GM19397 (cell line): ENCODE measurements around the gene KCNH3.

Source experiments
- ATAC-seq: cut with Tn5 transposase; IDR thresholded peaks from one replicate; pipeline ENCODE4 v1.9.1; 2021; ENCODE audit warnings: mild to moderate bottlenecking, moderate library complexity; ENCODE audit not compliant: unreplicated experiment

Gene KCNH3

DNA sequence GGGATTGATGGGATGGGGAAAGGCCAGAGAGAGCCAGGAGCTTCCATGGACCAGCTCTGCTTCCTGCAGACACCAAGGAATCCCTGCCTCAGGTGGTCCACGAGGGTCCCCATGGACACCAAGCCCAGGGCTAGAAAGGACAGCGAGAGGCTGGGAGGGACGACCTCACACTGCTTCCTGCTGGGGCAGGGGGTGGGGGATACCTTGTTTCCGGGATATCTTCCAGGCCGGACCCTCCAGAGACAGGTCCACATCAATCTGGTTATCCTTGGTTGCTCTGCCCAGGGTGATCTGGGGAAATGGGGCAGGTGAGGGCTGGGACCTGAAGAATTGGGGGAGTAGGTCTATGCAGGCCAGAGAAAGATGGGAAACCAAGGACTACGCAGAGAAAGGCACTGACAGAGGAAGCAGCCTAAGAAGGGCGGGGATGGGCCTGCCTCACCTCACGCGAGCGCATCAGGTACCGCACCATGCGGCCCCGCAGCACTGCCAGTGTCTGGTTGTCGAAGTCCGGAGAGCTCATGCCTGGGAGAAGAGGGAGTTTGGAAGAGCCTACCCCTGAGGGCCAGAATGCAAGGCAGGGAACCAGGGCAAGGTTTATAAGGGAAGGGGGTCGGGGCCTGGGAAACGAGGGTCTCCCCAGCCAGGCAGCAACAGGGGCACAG lies 20.3 kb downstream of the KCNH3 start:
- ATAC-seq: no peak

DNA sequence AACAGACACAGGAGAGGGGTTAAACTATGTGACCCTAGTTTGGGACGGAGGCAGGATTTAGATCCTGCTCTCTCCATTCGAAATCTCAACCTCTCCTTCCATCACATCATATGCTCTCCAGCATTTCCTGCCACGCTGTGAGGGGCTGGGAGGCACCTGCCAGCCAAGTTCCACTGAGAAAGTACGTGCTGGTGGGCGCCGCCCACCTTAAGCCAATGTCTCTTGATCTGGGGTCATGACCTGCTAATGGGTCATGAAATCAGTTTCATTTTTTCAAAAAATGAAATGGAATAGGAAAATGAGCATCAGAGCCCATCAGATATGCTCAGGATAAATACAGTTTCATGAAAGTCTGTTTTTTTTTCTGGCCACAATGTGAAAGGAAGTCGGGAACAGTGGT lies 21.9 kb downstream of the KCNH3 start:
- no peak for ATAC-seq

DNA sequence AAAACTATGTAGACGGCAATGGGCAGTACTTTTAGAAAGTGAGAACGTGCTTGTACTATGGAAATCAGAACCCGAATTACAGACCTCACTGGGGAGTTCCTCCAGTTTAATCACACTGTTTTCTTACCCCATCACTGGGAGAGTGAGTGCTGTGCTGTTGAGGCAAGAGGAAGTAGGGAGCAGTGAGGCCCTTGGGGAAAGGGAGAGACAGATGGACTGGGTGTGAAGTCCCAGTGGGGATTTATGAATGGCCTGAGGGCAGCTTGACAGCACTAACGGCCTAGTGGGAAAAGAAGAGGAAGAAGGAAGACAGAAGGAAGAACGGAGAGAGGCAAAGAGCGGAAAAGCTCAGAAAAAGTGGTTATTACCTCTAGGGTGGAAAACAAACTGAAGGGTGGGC lies 23.4 kb downstream of the KCNH3 start:
- no peak for ATAC-seq

DNA sequence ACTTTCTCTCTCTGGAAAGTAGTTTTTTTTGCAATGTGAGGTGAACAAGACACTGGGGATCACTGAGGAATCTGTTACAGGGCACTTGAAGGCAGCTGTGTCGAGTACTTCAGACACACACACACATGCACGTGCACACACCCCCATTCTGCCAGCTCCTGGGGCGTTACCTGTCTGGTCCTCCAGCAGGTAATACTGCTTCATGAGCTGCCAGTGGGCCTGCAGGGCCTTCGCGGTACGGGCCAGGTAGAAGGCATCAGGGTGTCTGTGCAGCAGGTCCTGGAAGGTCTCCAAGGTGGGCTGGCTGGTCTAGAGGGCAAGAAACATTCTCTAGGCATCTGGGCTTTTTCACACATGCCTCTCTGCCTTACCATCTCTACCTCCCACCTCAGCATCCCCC lies 24.0 kb downstream of the KCNH3 start:
- ATAC-seq: no peak

DNA sequence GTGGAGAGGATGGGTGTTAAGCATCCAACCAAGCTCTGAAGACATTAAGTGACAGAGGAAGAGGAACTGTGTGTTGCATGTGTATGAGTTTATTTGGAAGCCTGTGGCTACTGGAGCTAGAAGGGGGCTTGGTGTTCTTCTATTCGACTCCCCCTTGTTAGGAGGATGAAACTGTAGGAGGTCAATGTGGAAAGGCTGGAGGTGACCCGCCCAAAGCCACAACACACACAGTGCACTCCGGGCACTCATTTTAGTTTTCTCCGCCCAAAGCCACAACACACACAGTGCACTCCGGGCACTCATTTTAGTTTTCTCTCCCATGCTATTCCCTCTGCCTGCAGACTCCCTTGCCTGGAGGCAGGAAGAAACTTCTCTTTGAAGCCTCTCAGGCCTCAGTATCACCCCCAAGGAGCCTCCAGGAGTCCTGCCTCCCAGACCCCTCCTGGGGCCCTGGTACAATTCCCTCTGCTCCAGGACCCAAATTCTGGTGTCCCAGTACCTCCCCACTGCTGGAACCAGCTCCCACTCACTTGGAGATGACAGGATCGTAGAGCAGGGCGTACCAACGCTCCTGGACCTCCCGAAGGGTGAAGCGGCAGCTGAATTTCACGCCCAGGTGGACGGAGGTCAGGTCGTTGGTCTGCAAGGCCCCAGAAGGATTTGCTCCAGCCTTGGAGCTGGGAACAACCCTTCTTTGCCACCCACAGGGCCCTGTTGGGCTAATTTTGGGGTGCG lies 25.3 kb downstream of the KCNH3 start:
- no peak for ATAC-seq

DNA sequence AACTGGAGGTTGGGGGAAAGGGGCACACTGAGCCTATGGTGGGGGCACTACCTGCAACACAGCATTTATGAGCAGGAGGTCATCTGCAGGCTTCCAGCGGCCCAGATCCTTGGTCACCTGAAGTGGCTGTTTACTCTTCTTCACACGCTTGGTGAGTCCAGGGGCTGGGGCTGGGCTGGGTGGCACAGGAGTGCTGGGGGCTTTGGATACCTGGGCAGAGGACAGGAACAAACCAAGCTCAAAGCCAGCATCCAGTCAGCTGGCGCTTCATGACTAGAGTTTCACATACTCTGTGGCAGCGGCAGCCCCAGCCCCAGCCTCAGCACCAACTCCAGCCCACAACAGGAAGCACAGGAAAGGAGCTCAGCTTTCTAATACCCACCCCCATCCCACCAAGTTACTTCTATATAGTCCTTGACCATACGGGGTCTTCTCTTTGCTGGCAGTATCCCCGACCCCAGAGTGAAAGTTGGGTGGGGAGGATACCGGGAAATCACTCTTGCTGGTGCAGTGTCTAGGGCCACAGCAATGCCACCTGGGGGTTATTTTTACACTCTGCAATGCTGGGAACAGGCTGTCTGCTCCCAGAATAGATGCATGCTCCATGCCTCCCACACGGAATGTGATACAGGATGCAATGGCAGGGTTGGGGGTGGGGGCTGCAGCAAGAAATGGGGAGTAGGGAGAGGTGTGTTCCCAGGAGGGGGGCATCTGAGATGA lies 26.0 kb downstream of the KCNH3 start:
- ATAC-seq: no peak

DNA sequence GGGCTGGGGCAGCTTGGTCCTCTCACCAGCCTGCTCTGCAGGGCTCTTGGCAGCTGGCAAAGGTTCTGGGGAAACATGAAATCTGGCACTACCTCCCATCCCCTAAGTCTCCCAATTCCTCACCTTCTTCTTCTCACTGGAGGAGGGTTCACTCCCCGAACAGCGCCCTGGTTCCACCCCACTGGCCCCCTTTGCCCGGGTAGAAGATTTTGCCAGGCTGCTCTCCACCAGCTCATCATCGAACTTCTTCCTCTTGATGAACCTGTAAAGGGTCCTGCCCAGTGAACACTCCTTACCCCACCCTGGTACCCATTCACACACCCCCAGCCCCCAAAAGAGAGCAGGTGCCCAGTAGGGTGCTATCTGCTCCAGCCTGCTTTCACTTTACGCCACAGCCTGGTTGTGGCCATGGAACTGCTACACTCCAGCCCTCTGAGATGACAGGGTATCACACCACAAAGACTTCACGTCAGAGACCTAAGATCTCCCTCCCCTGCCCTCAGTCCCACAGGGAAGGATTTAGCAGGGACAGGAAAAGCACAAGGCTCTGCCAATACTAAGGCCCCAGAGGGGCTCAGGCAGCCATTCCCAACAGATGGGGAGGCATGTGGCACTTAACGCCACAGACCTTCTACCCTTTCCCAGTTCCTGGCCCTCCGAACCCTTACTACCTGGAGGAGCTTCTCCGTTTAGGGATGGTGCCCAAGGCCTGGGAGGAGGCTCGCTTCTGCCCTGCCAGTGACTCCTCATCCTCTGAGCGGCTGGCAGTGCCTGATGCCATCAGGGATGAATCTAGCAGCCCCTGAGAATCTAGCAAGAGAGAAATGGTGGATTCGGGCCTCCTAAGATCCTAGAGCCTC lies 26.8 kb downstream of the KCNH3 start:
- no peak for ATAC-seq

DNA sequence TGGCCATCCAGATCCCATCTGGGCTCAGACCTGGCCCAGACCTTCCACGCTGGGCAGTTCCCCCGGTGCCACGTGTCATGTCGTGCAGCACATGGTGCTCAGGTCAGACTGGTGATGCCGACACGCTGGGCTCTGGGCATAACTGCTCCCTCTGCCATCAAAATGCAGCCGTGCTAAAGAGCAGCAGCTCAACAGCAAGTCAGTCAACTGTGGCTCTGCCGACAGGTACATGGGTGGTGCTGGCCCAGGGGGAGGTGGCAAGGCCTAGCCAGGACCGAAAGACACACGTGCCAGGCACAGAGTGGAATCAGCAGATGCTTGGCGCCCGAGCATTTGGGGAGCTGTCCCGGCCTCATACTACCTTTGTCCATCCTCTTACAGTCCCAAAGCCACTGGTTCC lies 27.5 kb downstream of the KCNH3 start:
- ATAC-seq: no peak

DNA sequence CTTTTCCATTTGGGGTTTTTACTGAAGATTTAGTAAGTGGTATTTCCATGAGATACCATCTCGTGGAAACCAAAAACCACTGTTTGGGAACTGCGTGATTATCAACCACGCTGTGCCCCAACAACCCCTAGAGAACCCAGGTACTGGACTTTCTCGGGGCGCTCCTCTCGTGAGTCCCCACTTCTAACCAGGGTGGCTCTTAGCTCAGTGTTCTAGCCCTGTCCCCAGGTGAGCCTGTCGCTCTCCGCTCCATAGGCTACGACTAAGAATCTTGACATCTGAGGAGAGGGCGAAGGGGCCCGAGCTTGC lies 28.4 kb downstream of the KCNH3 start:
- peak; percentile 2 for ATAC-seq

DNA sequence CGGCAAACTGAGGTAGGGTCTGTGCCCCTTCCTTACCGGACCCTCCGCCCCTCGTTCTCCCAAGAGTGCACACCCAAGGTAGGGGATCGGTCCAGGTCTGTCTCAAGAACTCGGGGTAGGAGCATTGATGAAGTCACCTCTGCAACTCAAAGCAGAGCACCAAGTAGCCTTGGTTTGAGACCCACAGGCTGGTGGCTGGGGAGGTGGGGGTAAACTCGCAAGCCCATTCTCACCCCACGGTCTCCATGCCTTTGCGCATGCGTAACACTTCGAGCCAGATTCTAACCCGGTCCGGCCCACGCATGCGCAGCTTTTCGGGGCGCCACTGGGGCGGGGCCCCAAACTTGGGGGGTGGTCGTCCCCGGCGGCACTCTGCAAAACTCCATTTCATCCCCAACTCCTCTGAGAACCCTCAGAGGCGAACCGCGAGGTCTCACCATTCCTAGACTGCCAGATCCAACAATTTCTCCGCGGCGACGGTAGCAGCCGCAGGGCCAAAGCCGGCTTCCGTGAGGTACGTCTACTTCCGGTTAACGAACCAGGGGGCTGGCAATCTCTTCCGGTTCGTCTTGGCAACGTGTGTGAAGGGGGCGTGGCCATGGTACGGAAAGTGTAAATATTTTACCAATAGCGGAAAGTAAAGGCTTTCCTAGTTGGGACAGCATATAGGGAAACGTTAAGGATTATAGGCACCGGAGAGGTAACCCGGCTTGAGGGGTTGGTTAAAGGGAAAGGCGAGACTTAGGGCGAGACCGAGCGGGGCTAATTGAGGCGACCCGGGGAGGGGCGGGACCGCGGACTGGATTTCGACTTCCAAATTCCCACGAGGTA lies 29.0 kb downstream of the KCNH3 start, which contains the start of gene MCRS1:
TSS of gene MCRS1 (minus strand) at position 532 of the 831 bp plus-strand sequence. CDS start 1,411 bp downstream, outside the sequence.
- ATAC-seq: peak; percentile 85

DNA sequence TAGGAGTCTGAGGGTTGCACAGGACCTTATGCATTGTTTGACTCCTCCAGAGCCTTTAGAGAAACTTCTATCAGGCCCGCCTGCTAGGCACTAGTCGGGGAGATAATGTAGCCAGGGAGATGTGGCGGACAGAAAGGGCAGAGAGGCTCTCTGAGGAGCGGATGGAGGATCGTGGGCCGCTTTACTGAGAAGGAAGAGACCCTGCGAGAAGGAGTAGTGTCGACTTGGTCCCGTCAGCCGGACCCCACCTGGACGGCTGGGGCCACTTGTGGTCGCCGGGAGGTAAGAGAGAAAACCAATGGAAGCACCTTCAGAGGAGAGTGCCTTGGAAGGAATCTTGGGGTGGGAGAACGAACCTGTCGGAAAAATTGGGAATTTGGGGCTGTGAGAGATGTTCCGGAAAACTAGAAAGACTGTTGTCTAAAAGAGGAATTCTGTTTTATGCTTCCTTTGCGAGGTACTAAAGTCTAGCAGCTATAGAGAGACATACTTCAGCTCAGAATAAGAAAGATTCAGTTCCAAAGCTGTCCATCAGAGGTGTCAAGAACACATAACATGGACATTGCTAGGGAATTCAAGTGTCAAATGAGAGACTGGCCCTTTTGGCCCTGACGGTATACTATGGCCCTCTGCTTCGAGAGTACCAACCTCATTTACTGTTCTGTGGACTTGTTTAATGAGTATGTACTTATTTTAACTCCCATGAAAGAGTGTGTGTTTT lies 29.8 kb downstream of the KCNH3 start:
- ATAC-seq: no peak

DNA sequence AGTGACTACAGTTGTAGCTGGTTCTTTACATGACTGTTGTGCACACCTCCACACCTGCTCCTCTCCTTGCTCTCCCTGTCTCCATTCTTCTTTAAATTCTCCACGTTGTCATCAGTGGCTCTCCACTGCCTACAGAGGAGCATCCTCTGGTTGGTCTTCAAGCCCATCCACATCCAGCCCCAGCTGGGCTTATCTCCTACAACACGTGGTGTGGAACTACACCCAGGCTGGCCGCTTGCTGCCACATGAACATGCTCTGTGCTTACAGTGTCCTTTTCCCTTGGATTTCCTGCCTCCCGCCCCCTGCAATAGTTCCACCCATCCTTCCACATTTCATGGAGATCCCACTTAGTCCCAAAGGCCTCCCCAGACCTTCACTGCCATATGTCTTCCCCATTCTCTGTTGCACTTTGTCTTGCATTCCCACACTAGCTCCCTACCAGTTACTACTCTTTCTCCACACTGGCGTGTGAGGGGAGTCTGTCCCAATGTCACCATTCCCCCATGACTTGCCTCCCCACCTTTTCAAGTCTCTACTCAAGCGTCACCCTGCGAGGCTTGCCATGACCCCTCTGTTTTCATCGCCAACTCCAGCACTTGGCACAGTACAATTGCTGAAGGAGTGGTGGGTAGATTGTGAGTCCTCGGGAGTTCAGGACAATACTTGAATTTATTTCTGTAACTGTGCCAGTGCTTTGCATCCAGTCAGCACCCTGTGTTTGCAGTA lies 38.9 kb downstream of the KCNH3 start:
- no peak for ATAC-seq

DNA sequence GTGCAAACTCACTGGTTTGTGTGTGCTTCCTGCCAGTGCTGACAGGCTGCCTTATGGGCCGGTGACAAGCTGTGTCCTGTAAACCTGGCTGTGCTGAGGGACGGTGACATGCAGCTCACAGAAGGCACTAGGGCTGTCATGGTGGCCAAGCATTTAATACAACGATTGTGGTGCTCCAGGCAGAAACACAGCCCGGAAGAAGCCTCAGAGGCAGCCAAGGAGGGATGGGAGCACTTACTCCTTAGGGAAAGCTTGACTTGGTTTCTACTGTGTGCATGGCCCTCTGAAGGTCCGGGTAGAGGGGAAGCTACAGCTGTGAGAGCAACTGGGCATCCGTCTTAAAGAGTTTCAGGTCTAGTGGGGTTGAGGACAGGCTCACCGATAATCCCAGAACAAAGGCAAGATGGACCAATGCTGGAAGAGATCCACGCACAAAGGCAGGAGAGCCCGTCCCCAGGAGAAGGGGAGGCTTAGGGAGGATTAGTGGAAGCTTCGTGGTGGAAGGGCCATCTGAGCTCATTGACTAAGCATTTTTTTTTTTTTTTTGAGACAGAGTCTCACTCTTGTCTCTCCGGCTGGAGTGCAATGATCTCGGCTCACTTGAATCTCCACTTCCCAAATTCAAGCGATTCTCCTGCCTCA lies 39.8 kb downstream of the KCNH3 start:
- no peak for ATAC-seq

DNA sequence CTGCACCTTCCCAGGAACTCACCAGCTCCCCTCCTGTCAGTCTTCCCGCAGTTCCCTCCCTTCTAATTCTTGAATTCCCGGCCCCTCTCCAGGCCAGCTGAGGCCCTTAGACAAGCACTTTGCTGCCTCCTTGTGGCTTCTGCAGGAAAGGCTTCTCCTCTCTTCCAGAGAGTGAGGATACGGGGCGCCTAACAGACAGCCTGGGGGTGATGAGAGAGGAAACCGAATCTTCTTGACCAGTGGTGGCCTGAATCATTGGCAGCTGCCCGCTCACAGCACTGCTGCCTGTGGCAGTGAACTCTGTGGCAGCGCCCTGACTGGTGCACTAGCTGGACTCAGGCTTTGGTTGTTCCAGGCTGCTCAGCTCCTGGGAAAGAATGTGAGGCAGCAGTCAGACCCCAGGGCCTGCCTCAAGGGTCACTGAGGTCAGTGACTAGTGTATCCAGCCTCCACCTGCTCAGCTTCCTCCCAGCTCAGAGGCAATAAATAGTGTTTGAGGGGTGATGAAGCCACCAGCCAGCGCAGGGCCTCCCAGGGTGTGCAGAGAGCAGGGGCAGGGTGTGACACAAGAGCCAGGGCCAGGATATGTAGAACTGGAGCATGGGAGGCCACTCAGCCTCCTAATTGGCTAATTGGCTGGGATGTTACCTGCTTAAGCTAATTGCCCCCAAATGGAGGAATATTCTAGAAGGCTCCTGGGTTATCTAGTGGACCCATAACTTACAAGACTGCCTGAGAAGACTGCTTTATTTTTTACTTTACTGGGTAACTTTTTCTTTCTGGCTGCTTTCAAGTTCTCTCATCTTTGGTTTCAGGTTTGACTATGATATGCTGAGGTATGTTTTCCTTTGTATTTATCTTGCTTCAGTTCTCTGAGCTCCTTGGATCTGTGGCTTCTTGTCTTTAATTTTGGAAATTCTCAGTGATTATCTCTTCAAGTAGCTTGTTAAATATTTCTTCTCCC lies 42.0 kb downstream of the KCNH3 start:
- ATAC-seq: no peak

DNA sequence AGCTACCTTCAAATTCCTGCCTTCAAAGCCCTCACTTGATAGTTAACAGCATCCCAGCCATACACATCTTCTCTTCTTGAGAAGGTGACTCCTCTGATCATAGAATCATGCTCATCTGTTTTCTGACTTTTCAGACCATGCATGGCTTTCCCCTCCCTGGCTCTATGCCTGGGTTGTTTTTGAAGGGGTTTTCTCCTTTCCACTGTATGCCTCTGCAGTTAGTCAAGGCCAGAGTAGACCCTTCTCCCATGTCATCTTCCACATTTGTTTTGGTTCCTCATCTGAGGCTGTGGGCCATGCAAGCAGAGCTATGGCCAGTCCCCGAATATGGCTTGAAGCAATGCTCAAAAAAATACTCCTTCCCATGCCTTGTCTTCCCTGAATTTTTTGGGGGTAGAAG lies 43.4 kb downstream of the KCNH3 start:
- ATAC-seq: no peak

DNA sequence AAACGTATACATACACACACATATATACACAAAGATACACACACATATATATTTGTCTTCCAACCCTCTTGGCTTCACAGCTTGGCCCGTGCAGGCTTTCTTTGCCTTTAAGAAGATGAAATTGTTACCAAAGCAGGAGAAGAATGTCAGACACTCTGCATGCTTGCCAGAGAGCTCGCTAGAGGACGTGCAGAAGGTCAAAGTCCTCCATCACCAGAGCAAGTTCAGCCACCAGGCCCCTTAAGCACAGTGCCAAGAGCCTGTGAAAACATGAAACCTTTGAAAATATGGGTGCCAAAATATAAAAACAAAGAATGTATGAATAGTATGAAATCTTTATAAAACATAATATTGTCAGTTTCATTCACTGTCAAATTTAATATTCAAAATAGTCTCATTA lies 44.0 kb downstream of the KCNH3 start:
- ATAC-seq: no peak

DNA sequence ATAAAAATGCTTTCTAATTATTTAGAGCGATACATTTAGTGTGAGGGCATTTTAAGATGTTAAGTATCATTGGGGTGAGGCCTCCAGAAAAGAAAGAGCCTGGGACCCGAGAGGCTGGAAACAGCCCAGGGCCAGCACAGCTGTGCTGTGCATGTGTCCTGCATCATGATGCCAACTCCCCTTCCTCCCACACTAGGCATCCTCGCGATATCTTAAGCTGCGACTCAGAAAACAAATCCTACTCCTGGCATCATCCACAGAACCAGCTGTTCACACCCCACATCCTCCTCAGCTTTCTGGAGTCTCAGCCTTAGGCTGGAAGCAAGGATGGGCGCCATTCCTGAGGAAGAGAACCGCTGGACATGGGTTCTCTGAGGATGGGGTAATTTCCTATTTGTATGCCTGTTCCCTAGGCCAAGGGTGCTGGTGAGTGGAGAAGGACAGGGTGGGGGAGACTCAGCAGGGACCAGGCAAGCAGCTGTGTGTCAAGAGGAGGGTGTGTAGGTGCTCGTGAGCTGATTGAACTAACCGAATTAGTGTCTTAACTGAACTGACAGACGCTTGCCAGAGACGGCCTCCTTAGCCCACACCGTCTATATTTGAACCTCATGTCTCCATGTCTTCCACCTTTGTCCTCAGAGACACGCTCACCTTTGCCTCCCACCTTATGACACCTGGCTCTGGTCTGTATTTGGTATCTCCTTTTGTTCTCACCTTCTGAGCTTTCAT lies 44.7 kb downstream of the KCNH3 start:
- no peak for ATAC-seq
